Astrocyte (in vitro differentiated cells and primary cell): Measurements from ENCODE around the gene ZGPAT.

Source experiments
- EZH2 ChIP-seq: IDR thresholded peaks from 2 replicates; pipeline ENCODE4 v1.6.1; 2012; ENCODE audit warnings: mild to moderate bottlenecking, low read length, inconsistent platforms; ENCODE audit not compliant: insufficient read depth
- TF ChIP-seq, protein P1 (sequence below): IDR thresholded peaks from 2 replicates; pipeline ENCODE4 v1.5.1; 2011; ENCODE audit warnings: low read depth, mild to moderate bottlenecking, inconsistent platforms, low read length, moderate library complexity; ENCODE audit not compliant: insufficient read depth

- TF ChIP-seq, protein P1, sequence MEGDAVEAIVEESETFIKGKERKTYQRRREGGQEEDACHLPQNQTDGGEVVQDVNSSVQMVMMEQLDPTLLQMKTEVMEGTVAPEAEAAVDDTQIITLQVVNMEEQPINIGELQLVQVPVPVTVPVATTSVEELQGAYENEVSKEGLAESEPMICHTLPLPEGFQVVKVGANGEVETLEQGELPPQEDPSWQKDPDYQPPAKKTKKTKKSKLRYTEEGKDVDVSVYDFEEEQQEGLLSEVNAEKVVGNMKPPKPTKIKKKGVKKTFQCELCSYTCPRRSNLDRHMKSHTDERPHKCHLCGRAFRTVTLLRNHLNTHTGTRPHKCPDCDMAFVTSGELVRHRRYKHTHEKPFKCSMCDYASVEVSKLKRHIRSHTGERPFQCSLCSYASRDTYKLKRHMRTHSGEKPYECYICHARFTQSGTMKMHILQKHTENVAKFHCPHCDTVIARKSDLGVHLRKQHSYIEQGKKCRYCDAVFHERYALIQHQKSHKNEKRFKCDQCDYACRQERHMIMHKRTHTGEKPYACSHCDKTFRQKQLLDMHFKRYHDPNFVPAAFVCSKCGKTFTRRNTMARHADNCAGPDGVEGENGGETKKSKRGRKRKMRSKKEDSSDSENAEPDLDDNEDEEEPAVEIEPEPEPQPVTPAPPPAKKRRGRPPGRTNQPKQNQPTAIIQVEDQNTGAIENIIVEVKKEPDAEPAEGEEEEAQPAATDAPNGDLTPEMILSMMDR = no peak
- TF ChIP-seq EZH2 = no peak
Observed at GRCh38 chr20:63734946-63735858, 27.4 kb downstream of the ZGPAT start.
